ENCODE data around the gene YJEFN3. TPM values are rescaled to one million over a fixed set of nuclear protein-coding genes. Genes with fewer than 3 reads are reported as not detected.

The YJEFN3 gene
- total RNA-seq, 4 donors from 2014 or later, result 0.18 to 0.31 TPM; not detected in 2

GRCh38 chr19:19559931-19560330 lies 31.2 kb downstream of the YJEFN3 start:
- DNase-seq (no peak), ATAC-seq (no peak)
- H3K27ac ChIP-seq, result no peak overlapping the region
- no peaks in the 10 kb centered on the region for H3K9me3 ChIP-seq
- no peaks in the 10 kb centered on the region for H3K36me3 ChIP-seq
- no peak overlapping the region for H3K4me3 ChIP-seq
- TF ChIP-seq POLR2A (IDR thresholded peaks at IDR 0.05) (no peak), CTCF (IDR thresholded peaks at IDR 0.05 in 4 of 5, conservative IDR thresholded peaks at IDR 0.05 in 1 of 5) (no peak)
- in situ Hi-C loops (cut with MboI; ENCODE audit: low sequenced_read_pairs in 4 of 4) (no loop called here), intact Hi-C loops (cut with DNase I; ENCODE audit: low total_unique reads) (no loop called here)
- no peaks in the 10 kb centered on the region for H3K27me3 ChIP-seq
- H3K4me1 ChIP-seq, result no peaks in the 10 kb centered on the region

- no peak for TF ChIP-seq POLR2A (IDR thresholded peaks at IDR 0.05)
- DNase-seq (no peak), ATAC-seq (no peak)
- H3K9me3 ChIP-seq, result no peaks in the 10 kb centered on the region
- H3K27ac ChIP-seq, result no peak overlapping the region
- H3K4me3 ChIP-seq, result no peak overlapping the region
- no peaks in the 10 kb centered on the region for H3K36me3 ChIP-seq
- H3K27me3 ChIP-seq, result no peaks in the 10 kb centered on the region
- intact Hi-C loops (cut with DNase I; ENCODE audit: low total_unique reads) (no loop called here), in situ Hi-C loops (cut with MboI; ENCODE audit: low sequenced_read_pairs in 4 of 4) (no loop called here)
- H3K4me1 ChIP-seq, result no peaks in the 10 kb centered on the region
Measured at GRCh38 chr19:19561946-19562664, 33.4 kb downstream of the YJEFN3 start.

- H3K4me3 ChIP-seq, result no peak overlapping the region
- no peak overlapping the region for H3K27ac ChIP-seq
- no peaks in the 10 kb centered on the region for H3K27me3 ChIP-seq
- no peak for ATAC-seq
- H3K9me3 ChIP-seq, result no peaks in the 10 kb centered on the region
- H3K36me3 ChIP-seq, result no peaks in the 10 kb centered on the region
- intact Hi-C loops (cut with DNase I; ENCODE audit: low total_unique reads), result no loop called here
- no peak for DNase-seq
- in situ Hi-C loops (cut with MboI; ENCODE audit: low sequenced_read_pairs in 4 of 4), result no loop called here
- TF ChIP-seq POLR2A (IDR thresholded peaks at IDR 0.05) (no peak), CTCF (IDR thresholded peaks at IDR 0.05 in 4 of 5, conservative IDR thresholded peaks at IDR 0.05 in 1 of 5) (no peak)
- H3K4me1 ChIP-seq, result no peaks in the 10 kb centered on the region
Measured at GRCh38 chr19:19562665-19563347, 34.1 kb downstream of the YJEFN3 start.

- Histone ChIP-seq H3K27me3 (no peaks in the 10 kb centered on the region), H3K4me1 (no peaks in the 10 kb centered on the region), H3K36me3 (no peaks in the 10 kb centered on the region), H3K9me3 (no peaks in the 10 kb centered on the region), H3K27ac (no peak overlapping the region), H3K4me3 (no peak overlapping the region)
- intact Hi-C loops (cut with DNase I; ENCODE audit: low total_unique reads), result no loop called here
- TF ChIP-seq CTCF (IDR thresholded peaks at IDR 0.05 in 4 of 5, conservative IDR thresholded peaks at IDR 0.05 in 1 of 5) (no peak), POLR2A (IDR thresholded peaks at IDR 0.05) (no peak)
- in situ Hi-C loops (cut with MboI; ENCODE audit: low sequenced_read_pairs in 4 of 4), result no loop called here
- ATAC-seq (no peak), DNase-seq (no peak)
Measured at GRCh38 chr19:19563348-19563848, 34.7 kb downstream of the YJEFN3 start.

- ATAC-seq, result no peak
- Histone ChIP-seq H3K27ac (no peak overlapping the region), H3K36me3 (no peaks in the 10 kb centered on the region), H3K4me3 (no peak overlapping the region), H3K9me3 (no peaks in the 10 kb centered on the region), H3K4me1 (no peaks in the 10 kb centered on the region), H3K27me3 (no peaks in the 10 kb centered on the region)
- DNase-seq, result no peak
- in situ Hi-C loops (cut with MboI; ENCODE audit: low sequenced_read_pairs in 4 of 4) (no loop called here), intact Hi-C loops (cut with DNase I; ENCODE audit: low total_unique reads) (no loop called here)
- TF ChIP-seq POLR2A (IDR thresholded peaks at IDR 0.05) (no peak), CTCF (IDR thresholded peaks at IDR 0.05 in 4 of 5, conservative IDR thresholded peaks at IDR 0.05 in 1 of 5) (no peak)
Measured at GRCh38 chr19:19566306-19566705, 37.6 kb downstream of the YJEFN3 start.
